NCI-H2171 treated with DMSO at 0.1 percent for 48 hours (cell line): Measurements from ENCODE around the gene S1PR5.

Source experiments
- DNase-seq: peaks from one replicate; lab custom pipeline; 2025; lab: John Stamatoyannopoulos, UW

The S1PR5 gene

DNA sequence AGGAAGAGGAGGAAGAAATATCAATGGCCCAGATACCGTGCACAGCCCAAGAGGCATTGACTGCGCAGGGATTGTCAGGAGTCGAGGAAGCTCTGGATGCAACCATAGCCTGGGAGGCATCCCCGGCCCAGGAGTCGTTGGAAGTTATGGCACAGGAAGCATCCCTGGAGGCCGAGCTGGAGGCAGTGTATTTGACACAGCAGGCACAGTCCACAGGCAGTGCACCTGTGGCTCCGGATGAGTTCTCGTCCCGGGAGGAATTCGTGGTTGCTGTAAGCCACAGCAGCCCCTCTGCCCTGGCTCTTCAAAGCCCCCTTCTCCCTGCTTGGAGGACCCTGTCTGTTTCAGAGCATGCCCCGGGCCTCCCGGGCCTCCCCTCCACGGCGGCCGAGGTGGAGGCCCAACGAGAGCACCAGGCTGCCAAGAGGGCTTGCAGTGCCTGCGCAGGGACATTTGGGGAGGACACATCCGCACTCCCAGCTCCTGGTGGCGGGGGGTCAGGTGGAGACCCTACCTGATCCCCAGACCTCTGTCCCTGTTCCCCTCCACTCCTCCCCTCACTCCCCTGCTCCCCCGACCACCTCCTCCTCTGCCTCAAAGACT lies 50.0 kb downstream of the S1PR5 start:
- no peak for DNase-seq

DNA sequence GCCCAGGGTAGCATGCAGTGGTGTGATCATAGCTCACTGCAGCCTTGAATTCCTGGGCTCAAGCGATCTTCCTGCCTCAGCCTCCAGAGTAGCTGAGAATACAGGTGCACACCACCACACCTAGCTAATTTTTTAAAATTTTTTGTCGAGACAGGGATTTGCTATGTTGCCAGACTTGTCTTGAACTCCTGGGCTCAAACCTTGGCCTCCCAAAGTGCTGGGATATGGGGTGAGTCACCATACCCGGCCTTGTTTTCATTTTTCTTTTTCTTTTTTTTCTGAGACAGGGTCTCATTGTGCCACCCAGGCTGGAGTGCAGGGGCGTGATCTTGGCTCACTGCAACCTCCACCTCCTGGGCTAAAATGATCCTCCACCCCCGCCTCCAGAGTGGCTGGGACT lies 52.8 kb downstream of the S1PR5 start:
- DNase-seq: no peak
